Stimulated activated CD4-positive, alpha-beta T cell treated with anti-CD3 and anti-CD28 coated beads, Interleukin-2, amount 100 ng/mL, for 24 hours (primary cell): Measurements from ENCODE around the gene VEGFC.

Experiments
- DNase-seq, 2 donors: peaks; one replicate each; pipeline ENCODE4 v3.0.0-alpha.2; 2020

VEGFC gene

GRCh38 chr4:176792326-176793059 is at the start of gene VEGFC:
TSS of gene VEGFC (minus strand) at chr4:176792922. CDS start at chr4:176792311, 611 bp downstream.
- DNase-seq: peak in 1 of 2 donors; percentile 36

GRCh38 chr4:176841711-176842112 is 49.0 kb upstream of the VEGFC start:
- DNase-seq: no peak

- DNase-seq: no peak
Observed at GRCh38 chr4:176840166-176840565, 47.4 kb upstream of the VEGFC start.

GRCh38 chr4:176839656-176840055 is 46.9 kb upstream of the VEGFC start:
- DNase-seq: no peak

GRCh38 chr4:176838601-176839433 is 46.1 kb upstream of the VEGFC start:
- no peak for DNase-seq

GRCh38 chr4:176837169-176837895 is 44.6 kb upstream of the VEGFC start:
- no peak for DNase-seq

GRCh38 chr4:176834531-176834930 is 41.8 kb upstream of the VEGFC start:
- no peak for DNase-seq

- no peak for DNase-seq
Observed at GRCh38 chr4:176833400-176834175, 40.9 kb upstream of the VEGFC start.

- DNase-seq: no peak
Observed at GRCh38 chr4:176830971-176831370, 38.2 kb upstream of the VEGFC start.

- no peak for DNase-seq
Observed at GRCh38 chr4:176825586-176825985, 32.9 kb upstream of the VEGFC start.

GRCh38 chr4:176824645-176825366 is 32.1 kb upstream of the VEGFC start:
- no peak for DNase-seq

- no peak for DNase-seq
Observed at GRCh38 chr4:176818531-176818930, 25.8 kb upstream of the VEGFC start.

- DNase-seq: no peak
Observed at GRCh38 chr4:176817204-176817603, 24.5 kb upstream of the VEGFC start.

- no peak for DNase-seq
Observed at GRCh38 chr4:176814770-176815169, 22.0 kb upstream of the VEGFC start.

- no peak for DNase-seq
Observed at GRCh38 chr4:176810481-176811249, 17.9 kb upstream of the VEGFC start.

- DNase-seq: no peak
Observed at GRCh38 chr4:176806778-176807375, 14.2 kb upstream of the VEGFC start.

- DNase-seq: no peak
Observed at GRCh38 chr4:176805155-176805554, 12.4 kb upstream of the VEGFC start.

- no peak for DNase-seq
Observed at GRCh38 chr4:176800891-176801534, 8.3 kb upstream of the VEGFC start.

GRCh38 chr4:176799653-176800052 is 6.9 kb upstream of the VEGFC start:
- DNase-seq: no peak

- DNase-seq: no peak
Observed at GRCh38 chr4:176798540-176798939, 5.8 kb upstream of the VEGFC start.
